ENCODE measurements around the gene TBC1D22A.

GRCh38 chr22:46770726-46771125 is 8.3 kb downstream of the TBC1D22A start:
- TF ChIP-seq ATF3 (IDR thresholded peaks at IDR 0.05) (no peak), CTCF (IDR thresholded peaks at IDR 0.05; ENCODE audit: low read depth, low read length, missing input control) (no peak), SP1 (IDR thresholded peaks at IDR 0.05) (no peak), MAX (IDR thresholded peaks at IDR 0.05) (no peak), EGR1 (IDR thresholded peaks at IDR 0.05; ENCODE audit: low read depth in 2 of 2) (no peak), JUND (IDR thresholded peaks at IDR 0.05) (no peak), YY1 (IDR thresholded peaks at IDR 0.05) (no peak), ZBTB33 (IDR thresholded peaks at IDR 0.05) (no peak), TAF1 (conservative IDR thresholded peaks at IDR 0.05) (no peak)
